Stimulated activated naive CD8-positive, alpha-beta T cell treated with anti-CD3 and anti-CD28 coated beads, Interleukin-15, Interleukin-2, amounts not matched to agents 100 ng/mL and 50 ng/mL, for 24 hours (primary cell): Measurements from ENCODE around the gene ERBB4.

ENCODE experiments used
- H3K27ac Mint-ChIP-seq: one replicate; pipeline ENCODE4 v1.8.0; 2021; ENCODE audit warnings: mild to moderate bottlenecking, mixed read lengths
- H3K27me3 Mint-ChIP-seq: one replicate; pipeline ENCODE4 v1.8.0; 2021; ENCODE audit warnings: mixed read lengths
- H3K36me3 Mint-ChIP-seq: one replicate; pipeline ENCODE4 v1.8.0; 2021; ENCODE audit warnings: low read depth, mixed read lengths
- H3K4me1 Mint-ChIP-seq: one replicate; pipeline ENCODE4 v1.8.0; 2021; ENCODE audit warnings: low read depth, mixed read lengths
- H3K4me3 Mint-ChIP-seq: one replicate; pipeline ENCODE4 v1.8.0; 2021; ENCODE audit warnings: mild to moderate bottlenecking, mixed read lengths
- H3K9me3 Mint-ChIP-seq: one replicate; pipeline ENCODE4 v1.8.0; 2021; ENCODE audit warnings: mixed read lengths

The ERBB4 gene

DNA sequence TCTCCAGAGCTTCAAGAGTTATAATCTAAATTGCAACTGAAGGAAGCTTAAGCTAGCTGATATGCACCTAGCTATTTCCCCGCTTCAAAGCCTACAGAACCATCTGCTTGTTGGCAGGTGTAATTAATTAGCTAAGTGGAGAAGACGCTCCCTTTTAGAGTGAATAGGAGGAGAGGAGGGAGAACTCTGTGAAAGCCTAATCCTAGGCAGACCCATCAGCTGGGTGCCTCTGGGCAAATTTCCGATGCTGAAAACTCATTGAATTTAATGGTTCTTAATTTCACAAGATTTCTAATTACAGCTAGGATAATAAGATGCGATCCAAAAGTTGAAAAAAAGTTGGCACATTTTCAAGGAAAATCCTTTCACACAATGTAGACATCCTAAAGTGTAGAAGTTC, 735.9 kb downstream of the ERBB4 start:
- no peaks in the 10 kb centered on the region for H3K27me3 Mint-ChIP-seq
- no peaks in the 10 kb centered on the region for H3K36me3 Mint-ChIP-seq
- no peak overlapping the region for H3K4me3 Mint-ChIP-seq
- H3K9me3 Mint-ChIP-seq = peaks cover 4% of the 10 kb centered on the region
- no peaks in the 10 kb centered on the region for H3K4me1 Mint-ChIP-seq
- H3K27ac Mint-ChIP-seq = no peak overlapping the region

DNA sequence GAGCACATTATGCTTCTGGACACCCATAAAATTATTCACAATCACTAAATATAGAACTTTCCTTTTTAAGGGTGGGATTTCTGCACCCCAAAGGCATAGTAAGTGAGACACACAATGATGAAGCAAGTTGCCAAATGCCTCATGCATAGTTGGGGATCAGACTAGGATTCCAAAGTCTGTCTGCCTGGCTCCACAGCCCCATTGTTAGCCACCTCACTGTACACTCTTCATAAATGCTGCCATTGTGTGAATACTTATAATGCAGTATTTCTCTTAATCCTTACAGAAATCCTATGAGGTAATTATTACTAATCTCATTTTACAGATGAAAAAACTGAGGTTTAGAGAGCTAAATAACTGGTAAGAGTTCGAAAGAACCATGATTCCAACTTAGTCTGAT, 738.6 kb downstream of the ERBB4 start:
- H3K27ac Mint-ChIP-seq = no peak overlapping the region
- no peaks in the 10 kb centered on the region for H3K27me3 Mint-ChIP-seq
- H3K9me3 Mint-ChIP-seq = peaks cover 3% of the 10 kb centered on the region
- H3K4me3 Mint-ChIP-seq = no peak overlapping the region
- no peaks in the 10 kb centered on the region for H3K4me1 Mint-ChIP-seq
- H3K36me3 Mint-ChIP-seq = no peaks in the 10 kb centered on the region

DNA sequence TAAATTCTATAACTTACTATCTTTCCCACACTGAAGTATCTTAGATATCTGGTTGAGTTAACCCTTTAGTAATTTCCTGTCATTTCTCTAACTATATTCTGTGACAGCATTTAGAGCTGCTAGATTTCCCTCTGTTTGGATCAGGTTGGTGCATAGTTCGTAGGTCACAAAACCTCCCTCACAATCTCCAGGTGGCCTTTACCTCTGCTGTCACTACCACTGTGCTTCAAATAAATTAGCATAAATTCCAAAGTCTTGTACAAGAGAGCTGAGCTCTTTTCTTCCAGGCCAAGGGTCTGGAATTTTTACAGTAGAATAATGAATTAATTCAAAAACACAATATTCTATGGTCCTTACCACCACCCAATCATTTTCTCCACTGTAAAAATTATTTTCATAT, 739.7 kb downstream of the ERBB4 start:
- no peaks in the 10 kb centered on the region for H3K27me3 Mint-ChIP-seq
- H3K4me1 Mint-ChIP-seq = no peaks in the 10 kb centered on the region
- H3K36me3 Mint-ChIP-seq = no peaks in the 10 kb centered on the region
- no peak overlapping the region for H3K4me3 Mint-ChIP-seq
- H3K27ac Mint-ChIP-seq = no peak overlapping the region
- H3K9me3 Mint-ChIP-seq = peaks cover 3% of the 10 kb centered on the region

DNA sequence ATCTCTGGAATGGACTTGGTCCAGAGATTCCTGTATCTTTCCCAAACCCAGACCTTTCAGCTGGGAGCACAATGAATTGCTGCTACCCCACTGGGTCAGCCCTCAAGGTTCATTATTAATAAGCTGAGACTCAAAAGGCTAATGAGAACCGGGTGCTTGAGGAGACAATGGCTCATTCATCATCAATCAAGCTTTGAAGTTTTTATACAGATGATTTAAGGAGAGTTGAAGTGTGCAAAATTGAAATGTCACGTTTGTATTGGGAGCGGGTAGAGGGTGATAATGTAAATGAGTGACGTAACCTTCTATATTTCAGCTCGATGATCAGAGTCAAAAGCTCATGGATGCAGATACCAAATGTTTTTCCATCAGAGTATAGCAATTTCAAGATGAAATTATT, 744.9 kb downstream of the ERBB4 start:
- no peaks in the 10 kb centered on the region for H3K4me1 Mint-ChIP-seq
- no peak overlapping the region for H3K27ac Mint-ChIP-seq
- peaks cover 3% of the 10 kb centered on the region for H3K9me3 Mint-ChIP-seq
- H3K36me3 Mint-ChIP-seq = no peaks in the 10 kb centered on the region
- no peak overlapping the region for H3K4me3 Mint-ChIP-seq
- H3K27me3 Mint-ChIP-seq = no peaks in the 10 kb centered on the region

DNA sequence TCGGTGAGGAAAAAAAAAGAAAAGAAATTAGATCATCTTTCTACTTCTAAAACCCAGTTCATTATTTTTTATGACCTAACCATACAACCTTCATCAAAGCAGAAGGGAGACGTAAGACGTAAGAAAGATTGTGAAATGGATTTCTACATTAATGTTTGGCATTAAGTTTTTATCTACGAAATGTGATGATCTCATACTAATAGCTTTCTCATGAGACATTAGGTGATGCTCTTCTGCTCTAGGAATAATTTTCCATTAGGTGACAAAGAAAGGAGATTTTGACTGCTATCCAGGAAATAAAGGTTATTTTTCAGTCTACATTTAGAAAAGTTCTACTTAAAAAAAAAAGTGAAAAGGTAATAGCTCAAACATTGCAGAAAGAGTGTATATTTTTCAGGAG, 748.6 kb downstream of the ERBB4 start:
- H3K27ac Mint-ChIP-seq = no peak overlapping the region
- H3K4me1 Mint-ChIP-seq = no peaks in the 10 kb centered on the region

DNA sequence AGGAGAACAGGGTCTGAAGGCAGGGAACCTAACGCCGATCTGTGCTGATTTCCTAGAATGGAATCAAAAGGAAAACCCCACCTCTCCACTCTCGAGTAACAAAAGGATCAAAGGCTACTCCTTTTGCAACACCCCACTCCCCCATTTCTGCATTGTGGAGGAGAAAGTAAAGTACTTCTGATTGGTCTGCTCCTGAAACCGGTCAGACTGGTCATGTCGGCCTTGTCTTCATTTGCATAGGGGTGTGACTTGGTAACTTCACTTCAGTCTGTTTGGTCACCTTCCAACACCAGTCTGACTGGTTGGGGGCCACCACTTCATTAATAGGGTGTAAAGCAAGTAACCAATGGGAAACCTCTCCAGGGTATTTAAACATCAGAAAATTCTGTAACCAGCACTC, 771.9 kb downstream of the ERBB4 start:
- H3K9me3 Mint-ChIP-seq = peaks cover 5% of the 10 kb centered on the region
- H3K36me3 Mint-ChIP-seq = no peaks in the 10 kb centered on the region
- H3K27me3 Mint-ChIP-seq = no peaks in the 10 kb centered on the region
- H3K4me3 Mint-ChIP-seq = no peak overlapping the region
- no peak overlapping the region for H3K27ac Mint-ChIP-seq
- H3K4me1 Mint-ChIP-seq = no peaks in the 10 kb centered on the region

More for the DNA sequence above, 748.6 kb downstream of the ERBB4 start:
- H3K27me3 Mint-ChIP-seq = no peaks in the 10 kb centered on the region
- no peaks in the 10 kb centered on the region for H3K36me3 Mint-ChIP-seq
- no peak overlapping the region for H3K4me3 Mint-ChIP-seq
- no peaks in the 10 kb centered on the region for H3K9me3 Mint-ChIP-seq

DNA sequence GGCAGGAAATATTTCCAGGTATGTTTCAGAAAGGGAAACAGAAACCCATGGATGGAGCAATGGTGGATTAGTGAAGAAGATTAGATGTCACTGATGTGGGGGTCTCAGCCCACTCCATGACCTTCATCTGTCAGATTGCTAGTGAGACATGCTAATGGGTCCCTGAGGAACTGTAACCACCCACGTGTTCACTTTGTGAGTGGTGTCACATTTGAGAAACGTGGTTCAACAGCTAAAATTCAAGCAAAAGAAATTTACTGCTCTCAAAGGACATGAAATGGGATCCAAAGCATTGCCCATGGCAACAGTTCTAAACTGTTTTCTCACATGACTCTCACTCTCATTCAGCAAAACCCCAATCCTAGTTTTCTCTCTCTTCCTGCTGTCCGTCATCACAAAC, 776.1 kb downstream of the ERBB4 start:
- Mint-ChIP-seq H3K36me3 (no peaks in the 10 kb centered on the region), H3K4me1 (no peaks in the 10 kb centered on the region), H3K27ac (no peak overlapping the region), H3K27me3 (no peaks in the 10 kb centered on the region), H3K4me3 (no peak overlapping the region), H3K9me3 (peaks cover 5% of the 10 kb centered on the region)

DNA sequence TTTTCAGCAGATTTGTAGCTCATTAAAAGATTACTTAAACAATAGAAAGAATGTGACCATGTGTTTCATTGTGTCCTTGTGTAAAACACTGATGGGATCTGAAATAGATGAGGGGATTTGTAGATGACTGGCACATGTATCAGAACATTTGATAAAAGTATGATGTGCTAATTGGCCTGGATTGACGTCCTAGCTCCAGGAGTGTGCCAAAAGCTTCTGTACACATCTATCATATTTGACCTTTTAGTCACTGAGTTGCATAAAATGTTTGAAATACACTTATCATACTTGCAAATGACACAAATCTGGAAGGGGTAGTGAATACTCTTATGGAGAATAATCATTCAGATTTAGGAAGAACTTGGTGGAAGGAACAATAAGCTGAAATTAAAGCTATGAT, 778.5 kb downstream of the ERBB4 start:
- H3K27me3 Mint-ChIP-seq = no peaks in the 10 kb centered on the region
- H3K4me3 Mint-ChIP-seq = no peak overlapping the region
- H3K4me1 Mint-ChIP-seq = no peaks in the 10 kb centered on the region
- no peak overlapping the region for H3K27ac Mint-ChIP-seq
- H3K9me3 Mint-ChIP-seq = peaks cover 5% of the 10 kb centered on the region
- H3K36me3 Mint-ChIP-seq = no peaks in the 10 kb centered on the region

DNA sequence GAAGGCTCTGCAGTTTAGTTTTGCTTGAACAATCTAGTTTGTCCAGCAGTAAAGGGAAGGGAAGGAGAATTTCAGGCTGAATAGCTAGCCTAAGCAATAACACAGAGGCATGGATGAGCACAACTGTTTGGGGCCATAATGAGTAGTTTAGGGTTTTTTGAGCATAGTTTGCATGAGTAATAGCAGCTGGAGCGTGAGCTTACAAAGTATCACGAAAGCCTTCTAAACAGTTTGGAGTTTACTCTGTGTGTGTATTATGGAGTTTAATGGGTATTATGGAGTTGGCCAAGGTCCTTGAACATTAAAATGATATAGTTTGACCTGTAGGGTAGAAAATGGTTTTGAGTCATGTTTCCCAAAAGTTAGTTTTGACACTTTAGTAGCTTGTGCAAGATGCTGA, 782.3 kb downstream of the ERBB4 start:
- Mint-ChIP-seq H3K27ac (no peak overlapping the region), H3K4me1 (no peaks in the 10 kb centered on the region), H3K36me3 (no peaks in the 10 kb centered on the region), H3K27me3 (no peaks in the 10 kb centered on the region), H3K9me3 (no peaks in the 10 kb centered on the region), H3K4me3 (no peak overlapping the region)

DNA sequence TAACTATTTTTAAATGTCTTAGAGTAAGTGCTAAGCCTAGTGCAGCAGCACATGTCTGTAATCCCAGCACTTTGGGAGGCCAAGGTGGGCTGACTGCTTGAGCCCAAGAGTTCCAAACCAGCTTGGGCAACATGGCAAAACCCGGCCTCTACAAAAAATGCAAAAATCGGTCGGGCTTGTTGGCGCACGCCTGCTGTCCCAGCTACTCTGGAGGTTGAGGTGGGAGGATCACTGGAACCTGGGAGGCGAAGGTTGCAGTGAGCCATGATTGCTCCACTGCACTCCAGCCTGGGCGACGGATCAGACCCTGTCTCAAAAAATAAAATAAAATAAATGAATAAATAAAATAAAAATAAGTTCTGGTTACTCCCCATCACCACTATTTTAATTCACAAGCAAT, 783.4 kb downstream of the ERBB4 start:
- no peaks in the 10 kb centered on the region for H3K4me1 Mint-ChIP-seq
- no peak overlapping the region for H3K4me3 Mint-ChIP-seq
- H3K27ac Mint-ChIP-seq = no peak overlapping the region
- H3K9me3 Mint-ChIP-seq = no peaks in the 10 kb centered on the region
- no peaks in the 10 kb centered on the region for H3K27me3 Mint-ChIP-seq
- H3K36me3 Mint-ChIP-seq = no peaks in the 10 kb centered on the region

DNA sequence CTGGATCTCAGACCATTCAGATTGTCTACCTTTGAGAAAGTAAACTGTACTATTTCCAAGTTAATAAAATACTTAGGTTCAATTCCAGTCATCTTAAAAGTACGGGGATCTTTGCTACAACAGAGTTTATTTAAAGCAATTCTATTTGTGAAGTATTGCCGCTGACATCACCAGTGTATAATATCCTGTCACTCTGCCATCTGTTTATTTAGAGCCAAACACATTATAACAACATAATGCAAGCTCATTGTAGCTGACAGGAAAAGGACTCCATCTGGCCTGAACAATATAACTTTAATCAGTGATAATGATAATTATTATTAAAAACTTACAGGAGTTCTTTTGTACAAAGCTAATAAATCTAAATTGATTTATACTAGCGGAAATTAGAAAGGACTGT, 786.8 kb downstream of the ERBB4 start:
- Mint-ChIP-seq H3K4me1 (no peaks in the 10 kb centered on the region), H3K36me3 (no peaks in the 10 kb centered on the region), H3K9me3 (no peaks in the 10 kb centered on the region), H3K27me3 (no peaks in the 10 kb centered on the region), H3K4me3 (no peak overlapping the region), H3K27ac (no peak overlapping the region)

DNA sequence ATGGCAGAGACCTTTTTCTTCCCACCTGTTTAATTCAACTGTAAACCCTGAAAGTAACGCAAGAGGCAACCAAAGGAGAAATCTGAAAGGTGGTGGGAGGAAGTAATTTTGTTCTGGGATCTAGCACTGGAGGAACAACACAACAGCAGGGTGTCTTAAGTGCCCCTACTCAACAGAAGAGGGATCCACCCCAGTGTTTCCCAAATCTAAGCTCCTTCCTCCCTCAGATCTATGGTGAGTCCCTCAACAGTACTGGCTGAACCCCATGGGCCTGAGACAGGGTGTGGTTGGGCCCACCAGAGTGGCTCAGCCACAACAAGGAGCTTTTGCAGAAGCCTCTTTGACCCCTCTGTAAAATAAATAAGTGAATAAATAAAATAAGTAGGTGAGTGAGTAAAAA, 790.3 kb downstream of the ERBB4 start:
- Mint-ChIP-seq H3K4me3 (no peak overlapping the region), H3K27me3 (no peaks in the 10 kb centered on the region), H3K27ac (no peak overlapping the region), H3K9me3 (no peaks in the 10 kb centered on the region), H3K36me3 (no peaks in the 10 kb centered on the region), H3K4me1 (no peaks in the 10 kb centered on the region)

DNA sequence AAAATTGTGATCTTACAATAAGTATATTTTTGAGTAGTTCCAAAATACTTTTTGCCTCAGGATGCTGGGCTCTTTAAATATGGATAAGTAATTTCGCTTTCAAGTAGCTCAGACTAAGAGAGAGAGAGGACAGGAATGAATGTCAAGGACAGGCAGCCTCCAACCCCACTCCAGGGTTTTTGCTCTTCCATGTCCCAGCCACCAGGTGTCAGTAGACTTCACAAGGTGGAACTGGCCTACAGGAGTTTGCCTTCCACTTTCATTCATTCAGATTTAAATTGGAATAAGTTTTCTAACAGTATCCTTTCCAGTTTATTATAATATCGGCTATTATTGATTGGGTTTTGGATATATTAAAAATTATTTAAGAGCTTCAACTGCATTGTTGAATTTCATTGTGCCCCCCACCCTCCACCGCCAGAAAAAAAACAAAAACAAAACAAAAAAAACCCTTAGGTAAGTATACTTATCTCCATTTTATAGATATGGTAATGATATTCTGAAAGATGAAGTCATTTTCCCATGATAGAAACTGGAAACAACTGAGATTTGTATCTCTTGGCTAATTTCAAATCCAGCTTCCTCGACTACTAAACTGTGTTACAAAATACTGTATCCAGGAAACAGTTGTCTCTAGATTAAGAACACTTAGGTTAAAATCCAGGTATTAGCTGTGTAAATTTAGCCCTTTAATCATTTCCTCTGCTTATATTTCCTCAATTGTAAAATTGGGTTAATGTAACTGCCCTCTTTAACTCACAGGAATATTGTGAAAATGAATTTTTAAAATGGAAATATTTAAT, 793.1 kb downstream of the ERBB4 start:
- Mint-ChIP-seq H3K27me3 (no peaks in the 10 kb centered on the region), H3K4me3 (no peak overlapping the region), H3K4me1 (no peaks in the 10 kb centered on the region), H3K36me3 (no peaks in the 10 kb centered on the region), H3K9me3 (no peaks in the 10 kb centered on the region), H3K27ac (no peak overlapping the region)

DNA sequence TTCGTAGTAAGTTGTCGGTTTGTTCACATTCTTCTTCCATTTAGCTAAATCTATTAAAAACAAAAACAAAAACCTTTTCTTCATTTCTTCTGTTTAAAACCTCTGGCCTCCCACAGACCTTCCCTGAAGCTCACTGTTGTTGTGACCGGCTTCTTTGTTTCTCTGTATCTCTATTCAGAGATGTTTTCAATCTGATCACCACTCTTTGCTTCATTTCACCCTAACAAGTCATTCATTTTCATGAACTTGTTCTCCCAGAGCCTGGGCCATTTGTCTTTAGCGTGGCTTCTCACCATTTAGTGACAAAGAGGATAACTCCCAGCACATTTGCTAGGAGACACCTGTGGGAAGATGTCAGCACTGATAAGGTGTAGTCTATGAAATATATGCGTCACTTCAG, 794.2 kb downstream of the ERBB4 start:
- Mint-ChIP-seq H3K27ac (no peak overlapping the region), H3K4me3 (no peak overlapping the region), H3K4me1 (no peaks in the 10 kb centered on the region), H3K36me3 (no peaks in the 10 kb centered on the region), H3K9me3 (no peaks in the 10 kb centered on the region), H3K27me3 (no peaks in the 10 kb centered on the region)

DNA sequence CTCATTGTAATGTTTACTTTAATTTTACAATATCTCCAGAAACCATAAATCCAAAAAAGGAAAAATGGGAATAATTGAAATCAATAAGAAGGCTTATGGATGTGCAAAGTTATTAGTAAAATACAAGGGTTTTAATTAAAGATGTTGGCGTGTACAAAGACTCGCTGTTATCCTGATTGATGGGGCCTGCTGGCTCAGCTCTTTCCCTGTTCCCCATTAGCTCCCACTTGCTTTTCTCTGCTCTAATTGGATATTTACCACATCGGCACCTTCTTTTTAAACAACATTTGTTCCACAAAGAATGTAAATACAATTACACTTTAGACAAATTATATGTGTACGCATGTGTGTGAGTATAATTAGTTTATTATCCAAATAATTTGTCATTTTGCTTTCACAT, 796.6 kb downstream of the ERBB4 start:
- Mint-ChIP-seq H3K9me3 (no peaks in the 10 kb centered on the region), H3K4me1 (no peaks in the 10 kb centered on the region), H3K27me3 (no peaks in the 10 kb centered on the region), H3K27ac (no peak overlapping the region), H3K36me3 (no peaks in the 10 kb centered on the region), H3K4me3 (no peak overlapping the region)

DNA sequence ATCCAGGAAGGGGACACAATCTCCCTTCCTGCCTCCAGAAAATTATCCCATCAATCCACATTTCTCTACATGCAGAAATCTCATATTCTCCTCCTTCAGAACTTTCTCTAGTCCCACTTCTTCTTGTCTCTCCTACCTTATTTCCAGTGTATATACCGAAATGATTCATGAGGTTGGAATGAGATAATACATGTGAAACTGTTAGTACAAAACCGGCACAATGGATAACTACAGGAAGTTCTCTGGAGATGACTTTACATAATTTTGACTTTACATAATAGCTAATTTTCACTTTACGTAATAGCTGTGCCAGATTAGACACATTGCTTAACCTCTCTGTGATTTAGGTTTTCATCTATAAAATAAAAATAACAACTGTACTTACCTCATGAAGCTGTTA, 801.3 kb downstream of the ERBB4 start:
- Mint-ChIP-seq H3K9me3 (no peaks in the 10 kb centered on the region), H3K36me3 (no peaks in the 10 kb centered on the region), H3K4me3 (no peak overlapping the region), H3K27ac (no peak overlapping the region), H3K27me3 (no peaks in the 10 kb centered on the region), H3K4me1 (no peaks in the 10 kb centered on the region)
